Measurements from ENCODE around the gene SAAL1. TPM values are rescaled to one million over a fixed set of nuclear protein-coding genes. Genes with fewer than 3 reads are reported as not detected.

Gene SAAL1
- total RNA-seq, 1 donor from 2014 or later: 7.3 TPM

DNA sequence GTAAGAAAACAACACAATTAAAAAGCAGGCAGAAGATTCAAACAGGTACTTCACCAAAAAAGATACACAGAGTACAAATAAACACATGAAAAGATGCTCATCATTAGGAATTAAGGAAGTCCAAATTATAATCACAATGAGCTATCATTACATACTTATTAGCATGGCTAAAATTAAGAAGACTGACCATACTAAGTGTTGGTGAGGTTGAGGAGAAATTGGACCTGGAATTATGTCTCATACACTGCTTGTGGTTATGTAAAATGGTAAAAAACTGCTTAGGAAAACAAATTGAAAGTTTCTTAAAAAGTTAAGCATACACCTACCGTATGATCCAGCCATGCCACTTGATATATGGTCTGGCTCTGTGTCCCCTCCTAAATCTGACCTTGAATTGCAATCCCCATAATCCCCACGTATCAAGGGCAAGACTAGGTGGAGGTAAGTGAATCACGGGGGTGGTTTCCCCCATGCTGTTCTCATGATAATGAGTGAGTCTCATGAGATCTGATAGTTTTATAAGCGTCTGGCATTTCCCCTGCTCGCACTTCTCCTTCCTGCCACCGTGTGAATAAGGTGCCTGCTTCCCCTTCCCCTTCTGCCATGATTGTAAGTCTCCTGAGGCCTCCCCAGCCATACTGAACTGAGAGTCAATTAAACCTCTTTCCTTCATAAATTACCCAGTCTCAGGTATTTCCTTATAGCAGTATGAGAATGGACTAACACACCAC, 4.8 kb downstream of the SAAL1 start:
- DNase-seq (no peak), ATAC-seq (ENCODE audit: poor library complexity) (no peak)
- intact Hi-C loops (cut with DNase I): loop anchor here (10.0 kb wide), 1 partner anchor 86 kb away; the partner anchor contains the start of gene SERGEF

DNA sequence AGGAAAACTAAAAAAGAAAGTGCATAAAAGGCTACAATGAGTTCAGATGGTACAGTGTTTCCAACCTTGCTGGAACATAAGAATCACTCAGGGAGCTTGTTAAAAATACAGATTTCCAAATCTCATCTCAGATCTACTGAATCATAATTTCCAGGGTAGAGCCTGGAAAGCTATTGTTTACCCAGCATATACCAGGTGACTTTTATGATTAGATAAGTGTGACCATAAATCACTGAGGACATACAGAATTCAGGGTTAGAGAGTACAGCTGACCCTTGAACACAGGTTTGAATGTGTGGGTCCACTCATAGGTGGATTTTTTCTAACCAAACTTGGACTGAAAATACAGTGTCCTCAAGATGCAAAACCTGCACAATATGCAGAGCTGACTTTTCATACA, 11.9 kb downstream of the SAAL1 start:
- intact Hi-C loops (cut with DNase I): no loop called here
- ATAC-seq (ENCODE audit: poor library complexity) (no peak), DNase-seq (no peak)

DNA sequence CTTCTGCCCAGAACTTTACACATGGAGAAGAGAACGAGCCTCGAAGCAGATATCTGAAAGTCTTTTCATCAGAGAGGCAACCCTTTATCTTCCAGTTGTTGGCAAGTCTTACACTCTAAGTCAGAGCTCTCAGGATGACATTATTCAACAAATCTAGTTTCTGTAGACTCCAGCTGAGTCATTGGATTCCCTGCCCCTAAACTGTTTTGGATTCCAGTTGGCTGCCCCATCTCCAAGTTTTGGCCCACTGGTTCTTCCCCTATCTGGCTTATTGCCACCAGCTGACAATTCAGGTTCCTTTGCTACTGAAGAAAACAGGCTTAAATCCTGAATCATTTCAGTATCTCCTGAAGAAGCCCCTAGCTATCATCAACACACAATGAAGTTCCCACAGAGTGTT, 14.2 kb downstream of the SAAL1 start:
- intact Hi-C loops (cut with DNase I): no loop called here
- DNase-seq (no peak), ATAC-seq (ENCODE audit: poor library complexity) (no peak)

DNA sequence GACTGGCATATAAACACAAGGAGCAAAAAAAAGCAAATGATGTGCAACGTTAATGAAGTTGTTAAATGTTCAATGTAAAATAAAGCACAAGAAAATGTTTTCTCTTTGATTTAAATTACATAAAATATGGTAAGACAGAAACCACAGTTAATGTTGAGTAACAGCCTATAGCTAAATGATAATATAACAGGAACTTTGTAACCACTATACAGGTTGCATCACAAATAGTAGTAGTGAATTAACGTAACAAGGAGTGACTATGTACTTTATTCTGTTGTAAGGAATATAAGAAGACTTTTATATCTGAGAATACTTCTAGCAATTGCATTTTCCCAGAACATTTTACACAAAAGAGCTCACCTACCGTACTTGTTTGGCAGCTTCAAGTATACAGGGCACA, 16.9 kb downstream of the SAAL1 start:
- ATAC-seq (ENCODE audit: poor library complexity): no peak
- DNase-seq: no peak
- intact Hi-C loops (cut with DNase I): no loop called here

DNA sequence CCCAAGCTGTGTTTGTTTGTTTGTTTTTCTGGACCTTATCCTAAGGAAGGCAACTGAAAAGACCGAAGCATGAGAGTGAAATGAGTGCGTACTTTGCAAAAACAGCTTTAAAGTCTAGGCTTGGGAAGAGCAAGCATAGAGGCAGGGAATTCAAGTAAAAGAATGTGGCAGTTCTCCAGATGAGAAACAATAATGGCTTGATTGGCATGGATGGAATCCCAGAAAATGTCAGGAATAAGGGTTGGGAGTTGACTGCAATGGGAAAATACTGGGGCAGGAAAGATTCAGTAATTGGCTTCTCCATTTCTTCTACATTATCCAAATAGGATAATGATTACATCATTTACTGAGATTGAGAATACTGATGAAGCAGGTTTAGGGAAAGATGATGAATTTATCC, 17.5 kb downstream of the SAAL1 start:
- intact Hi-C loops (cut with DNase I): no loop called here
- ATAC-seq (ENCODE audit: poor library complexity) (no peak), DNase-seq (no peak)

DNA sequence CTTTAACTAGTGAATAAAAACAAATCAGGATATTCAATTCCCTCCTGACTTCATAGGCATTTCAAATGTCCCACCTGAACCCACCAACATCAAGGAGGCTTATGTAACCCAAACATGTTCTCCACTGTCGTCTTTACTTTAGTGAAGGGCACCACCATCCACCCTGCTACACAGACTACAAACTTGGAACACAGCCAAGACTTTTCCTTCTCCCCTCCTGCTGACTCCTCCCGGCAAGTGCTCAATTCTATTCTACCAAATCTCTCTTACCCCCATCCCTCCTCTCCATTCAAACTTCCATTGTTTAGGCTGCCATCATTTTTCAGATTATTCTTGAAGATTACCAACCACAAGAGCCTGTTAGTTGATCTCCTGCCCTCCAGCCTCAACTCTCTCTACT, 24.3 kb downstream of the SAAL1 start:
- intact Hi-C loops (cut with DNase I): no loop called here
- ATAC-seq (ENCODE audit: poor library complexity): no peak
- DNase-seq: no peak

DNA sequence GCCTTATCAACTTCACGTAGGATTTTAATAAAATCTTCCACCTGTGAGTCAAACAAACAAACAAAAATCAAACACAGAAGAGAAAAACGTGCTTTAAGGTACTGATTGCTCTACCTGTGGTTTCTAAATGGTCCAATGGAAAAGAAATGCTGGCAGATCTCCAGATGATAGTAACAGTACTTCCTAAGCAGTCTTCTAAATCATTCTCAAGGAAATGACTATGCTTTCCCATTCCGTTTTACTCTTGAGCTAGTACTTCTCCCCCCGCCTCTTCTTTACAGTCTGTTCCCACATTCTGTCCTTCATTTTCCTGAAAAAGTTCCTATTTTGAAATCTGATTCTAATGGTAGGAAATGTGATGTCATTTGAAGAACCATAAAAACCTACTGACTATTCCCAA, 25.4 kb downstream of the SAAL1 start:
- intact Hi-C loops (cut with DNase I): no loop called here
- DNase-seq: no peak
- no peak for ATAC-seq (ENCODE audit: poor library complexity)

DNA sequence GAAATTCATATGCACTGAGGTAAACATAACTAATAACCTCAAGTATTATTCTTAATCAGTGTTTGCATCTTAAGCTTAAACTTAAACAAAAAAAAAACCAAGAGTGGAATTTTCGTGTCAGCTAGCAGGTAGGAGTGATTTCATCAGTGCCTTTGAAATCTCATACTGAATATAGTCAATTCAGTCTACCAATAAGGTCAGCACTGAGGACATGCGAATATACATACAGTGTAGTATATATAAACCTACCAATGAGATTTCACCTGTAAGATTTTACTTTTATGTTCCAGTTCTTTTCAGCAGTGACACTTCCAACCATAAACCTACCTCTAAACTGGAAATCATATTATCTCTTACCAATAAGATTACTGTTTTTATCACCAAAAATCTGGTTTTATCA, 27.0 kb downstream of the SAAL1 start:
- DNase-seq: no peak
- intact Hi-C loops (cut with DNase I): no loop called here
- no peak for ATAC-seq (ENCODE audit: poor library complexity)

DNA sequence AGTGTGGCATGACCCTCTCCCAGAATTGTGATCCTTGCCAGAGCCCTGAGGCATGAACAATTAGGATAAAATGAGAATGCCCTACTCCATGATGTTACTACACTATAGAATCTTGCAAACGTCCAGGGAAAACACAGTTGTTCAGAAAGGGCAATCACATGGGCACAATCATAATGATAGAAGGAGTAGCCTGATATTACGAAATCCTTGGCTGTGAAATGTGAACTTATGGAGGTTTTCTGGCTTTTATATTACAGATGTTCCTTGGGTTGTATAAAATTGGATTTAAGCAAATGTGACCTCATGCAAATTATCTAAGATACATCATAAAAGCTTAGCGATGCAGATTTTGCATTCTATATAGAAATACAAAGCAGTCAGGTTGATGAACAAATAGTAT, 30.4 kb downstream of the SAAL1 start:
- DNase-seq: no peak
- intact Hi-C loops (cut with DNase I): no loop called here
- ATAC-seq (ENCODE audit: poor library complexity): no peak

DNA sequence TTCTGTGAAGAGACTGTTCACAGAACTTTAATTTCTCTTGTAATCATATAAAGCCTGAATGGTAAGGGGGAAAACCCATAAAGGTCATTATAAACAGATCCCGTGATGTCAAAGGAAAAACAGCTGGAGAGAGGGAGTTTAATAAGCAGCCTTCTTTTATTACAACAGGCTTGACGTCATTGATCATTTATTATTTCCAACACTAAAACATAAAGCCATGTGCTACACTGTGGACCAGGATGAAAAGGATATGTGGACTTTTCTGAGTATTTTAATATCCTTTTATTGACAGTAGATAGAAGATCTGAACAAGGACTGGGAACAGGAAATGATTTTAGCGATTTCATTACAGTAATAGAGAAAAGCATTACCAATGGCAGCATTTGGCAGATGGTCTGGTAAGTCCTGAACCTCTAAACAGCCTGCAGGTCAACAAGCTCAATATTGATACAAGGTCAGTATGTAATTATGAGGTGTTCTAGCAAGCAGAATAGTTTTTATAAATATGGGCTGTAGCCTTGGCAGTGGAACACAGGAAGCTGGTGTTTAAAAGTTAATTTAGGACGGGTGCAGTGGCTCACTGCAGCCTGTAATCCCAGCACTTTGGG, 34.7 kb downstream of the SAAL1 start:
- no peak for ATAC-seq (ENCODE audit: poor library complexity)
- DNase-seq: no peak
- intact Hi-C loops (cut with DNase I): no loop called here

DNA sequence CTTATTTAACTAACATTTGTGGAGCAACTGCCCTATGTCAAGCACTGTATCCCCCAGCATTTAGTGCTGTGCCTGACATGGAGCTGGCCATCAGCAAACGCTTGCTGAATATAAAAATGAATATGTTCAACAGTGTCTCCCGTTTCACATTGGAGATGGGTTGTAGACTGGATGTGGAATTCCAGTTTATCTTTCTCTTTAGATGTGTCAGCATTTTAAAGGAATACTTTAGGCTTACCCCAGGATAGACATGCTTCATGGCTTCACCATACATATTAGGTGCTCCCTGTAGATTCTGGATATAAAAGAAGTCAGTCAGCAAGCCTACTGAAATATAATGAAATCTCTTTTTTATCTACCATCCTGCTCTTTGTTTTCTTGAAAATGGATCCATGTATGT, 38.5 kb downstream of the SAAL1 start:
- DNase-seq (no peak), ATAC-seq (ENCODE audit: poor library complexity) (no peak)
- intact Hi-C loops (cut with DNase I): no loop called here

DNA sequence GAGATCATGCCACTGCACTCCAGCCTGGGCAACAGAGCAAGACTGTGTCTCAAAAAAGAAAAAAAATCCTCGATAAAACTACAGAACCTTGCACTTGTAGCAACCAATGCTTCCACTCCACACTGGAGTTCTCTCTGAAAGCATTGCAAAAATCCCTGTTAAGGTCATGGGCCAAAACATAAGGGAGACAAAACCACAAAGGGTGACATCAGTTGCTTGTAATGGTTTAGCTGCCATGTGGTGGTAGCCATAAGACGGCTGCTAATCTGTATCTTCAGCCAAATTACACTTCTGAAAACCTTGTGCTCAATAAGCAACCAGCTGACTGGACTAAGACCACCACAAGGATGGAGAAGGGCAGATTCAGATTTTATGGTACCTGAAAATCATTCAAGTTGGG, 39.3 kb downstream of the SAAL1 start:
- ATAC-seq (ENCODE audit: poor library complexity): no peak
- intact Hi-C loops (cut with DNase I): no loop called here
- DNase-seq: no peak

DNA sequence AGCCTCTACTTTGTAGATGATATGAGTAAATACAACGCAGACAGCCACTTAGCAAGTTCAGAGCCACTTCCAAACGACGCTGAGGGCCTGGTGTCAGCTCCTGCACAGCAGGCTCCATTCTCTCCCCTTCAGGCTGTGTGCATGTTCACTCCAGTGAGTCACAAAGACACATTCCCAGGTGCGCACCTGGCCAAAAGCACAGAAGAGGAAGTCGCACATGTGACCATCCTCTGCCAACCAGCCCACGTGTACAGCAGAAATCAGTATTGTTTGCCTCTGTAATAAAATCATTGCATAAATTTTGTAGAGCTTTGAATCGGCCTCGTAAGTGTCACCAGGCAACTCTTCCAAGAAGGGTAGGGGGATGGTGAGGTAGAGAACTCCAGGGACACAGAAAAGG, 40.3 kb downstream of the SAAL1 start:
- intact Hi-C loops (cut with DNase I): no loop called here
- DNase-seq (no peak), ATAC-seq (ENCODE audit: poor library complexity) (no peak)

DNA sequence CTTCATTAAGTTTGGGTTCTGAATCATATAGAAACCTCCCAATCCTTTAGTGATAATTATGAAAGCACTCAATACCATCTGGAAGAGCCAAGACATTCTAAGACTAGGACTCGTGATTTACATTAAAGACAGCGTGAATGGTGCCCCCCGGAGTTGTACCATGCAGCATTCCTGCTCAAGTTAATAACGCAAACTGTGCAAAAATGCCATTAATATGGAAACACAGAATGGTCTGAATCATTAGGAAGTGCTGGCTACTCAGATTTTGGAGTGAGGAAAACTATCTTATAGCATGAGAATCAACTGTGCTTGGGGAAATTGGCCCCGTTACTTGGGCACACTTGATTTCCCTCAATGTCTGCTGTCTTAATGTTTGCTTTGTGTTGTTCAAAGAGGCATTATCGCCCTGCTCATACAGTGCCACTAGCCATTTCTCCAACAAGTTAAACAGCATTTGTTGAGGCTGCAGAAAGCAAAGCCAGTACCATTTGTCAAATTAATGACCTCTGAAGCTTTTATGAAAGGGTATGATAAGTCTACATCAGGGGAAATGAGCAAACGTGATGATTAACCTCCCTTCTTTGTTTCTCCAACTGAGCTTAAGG, 41.3 kb downstream of the SAAL1 start:
- ATAC-seq (ENCODE audit: poor library complexity): no peak
- intact Hi-C loops (cut with DNase I): no loop called here
- no peak for DNase-seq

DNA sequence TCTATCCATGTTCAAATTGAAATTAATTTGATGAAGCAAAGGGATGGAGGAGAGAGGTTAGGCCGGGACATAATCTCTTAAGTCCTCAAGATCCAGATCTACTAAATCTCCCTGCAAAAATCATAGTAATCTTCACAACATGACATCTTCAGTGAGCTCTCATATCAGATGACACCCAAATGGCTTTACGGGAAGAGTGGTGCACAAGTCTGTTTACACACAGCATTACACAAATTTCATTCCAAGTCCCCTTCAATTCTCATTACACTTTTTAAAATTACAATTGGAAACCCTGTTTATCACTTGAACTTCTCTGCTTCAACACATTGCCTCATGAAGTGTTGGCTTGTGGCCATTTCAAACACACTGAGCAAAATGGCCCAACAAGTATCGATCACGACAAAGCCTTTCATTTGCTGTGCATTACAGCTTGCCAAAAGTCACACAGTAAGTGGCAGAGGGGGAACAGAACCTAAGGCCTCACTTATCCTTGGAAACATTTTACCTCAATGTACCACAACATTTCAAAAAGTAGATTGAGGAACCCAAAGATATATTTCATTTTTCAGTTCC, 41.9 kb downstream of the SAAL1 start:
- intact Hi-C loops (cut with DNase I): no loop called here
- ATAC-seq (ENCODE audit: poor library complexity) (no peak), DNase-seq (no peak)

DNA sequence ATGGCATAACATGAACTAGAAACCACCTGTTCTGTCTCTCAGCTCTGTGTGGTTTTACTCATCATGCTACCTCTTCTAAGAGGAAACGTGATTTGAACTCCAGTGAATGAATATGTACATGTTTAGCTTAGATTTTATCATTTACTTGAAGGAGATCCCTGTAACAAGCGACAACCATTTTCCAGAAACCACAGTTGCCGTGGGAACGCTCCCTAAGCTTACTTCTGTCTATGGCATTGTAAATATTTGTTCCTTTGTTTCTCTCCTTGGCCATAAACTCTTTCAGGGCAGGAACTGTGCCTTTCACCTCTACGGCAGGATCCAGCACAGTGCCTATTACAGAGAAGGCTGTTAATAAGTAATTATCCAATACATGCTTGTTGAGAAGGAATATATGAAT, 42.8 kb downstream of the SAAL1 start:
- intact Hi-C loops (cut with DNase I): no loop called here
- ATAC-seq (ENCODE audit: poor library complexity) (no peak), DNase-seq (no peak)

DNA sequence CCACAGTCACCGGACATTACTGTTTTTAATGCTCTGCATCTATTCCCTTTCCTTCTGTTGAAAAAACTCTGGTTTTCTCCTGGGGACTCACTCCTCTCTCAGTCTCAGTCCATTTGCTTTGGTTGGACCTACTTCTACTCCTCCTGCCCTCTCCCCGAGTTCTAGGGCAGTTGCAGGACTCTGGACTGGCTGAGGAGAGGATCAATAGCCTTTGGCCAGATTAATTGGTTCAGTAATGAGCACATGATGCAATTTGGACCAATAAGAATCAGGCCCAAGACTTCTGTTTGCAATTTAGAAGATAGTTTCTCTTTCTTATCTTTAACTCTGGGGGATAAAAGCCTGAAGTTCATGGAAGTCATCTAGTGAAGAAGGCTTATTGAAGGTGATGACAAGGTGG, 44.5 kb downstream of the SAAL1 start:
- ATAC-seq (ENCODE audit: poor library complexity): no peak
- no peak for DNase-seq
- intact Hi-C loops (cut with DNase I): no loop called here

DNA sequence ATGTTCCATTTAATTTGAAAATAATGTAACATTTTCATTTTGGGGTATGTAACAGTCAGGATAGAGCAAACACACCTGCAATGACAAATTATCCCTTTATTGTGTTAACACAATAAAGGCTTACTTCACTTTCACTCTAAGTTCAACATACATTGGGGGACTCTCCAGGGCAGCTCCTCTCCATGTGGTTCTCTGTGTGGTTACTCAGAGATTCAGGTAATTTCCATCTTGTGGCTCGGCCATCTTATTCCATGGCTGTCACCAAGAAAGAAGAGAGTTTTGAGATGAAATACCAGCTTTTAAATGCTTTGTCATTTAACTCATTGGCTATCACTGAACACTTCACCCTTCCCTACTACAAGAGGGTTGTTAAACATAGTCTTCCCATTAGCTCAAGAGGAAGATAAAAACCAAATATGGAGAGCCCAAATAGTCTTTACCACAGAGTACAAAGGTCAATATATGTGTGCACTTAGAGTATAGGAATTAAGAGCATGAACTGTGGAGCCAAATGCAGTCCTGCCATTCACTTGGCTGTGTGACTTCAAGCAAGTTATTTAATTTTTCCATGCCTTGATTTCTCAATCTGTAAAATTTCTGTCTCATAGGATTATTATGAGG, 49.2 kb downstream of the SAAL1 start:
- DNase-seq (no peak), ATAC-seq (ENCODE audit: poor library complexity) (no peak)
- intact Hi-C loops (cut with DNase I): no loop called here

DNA sequence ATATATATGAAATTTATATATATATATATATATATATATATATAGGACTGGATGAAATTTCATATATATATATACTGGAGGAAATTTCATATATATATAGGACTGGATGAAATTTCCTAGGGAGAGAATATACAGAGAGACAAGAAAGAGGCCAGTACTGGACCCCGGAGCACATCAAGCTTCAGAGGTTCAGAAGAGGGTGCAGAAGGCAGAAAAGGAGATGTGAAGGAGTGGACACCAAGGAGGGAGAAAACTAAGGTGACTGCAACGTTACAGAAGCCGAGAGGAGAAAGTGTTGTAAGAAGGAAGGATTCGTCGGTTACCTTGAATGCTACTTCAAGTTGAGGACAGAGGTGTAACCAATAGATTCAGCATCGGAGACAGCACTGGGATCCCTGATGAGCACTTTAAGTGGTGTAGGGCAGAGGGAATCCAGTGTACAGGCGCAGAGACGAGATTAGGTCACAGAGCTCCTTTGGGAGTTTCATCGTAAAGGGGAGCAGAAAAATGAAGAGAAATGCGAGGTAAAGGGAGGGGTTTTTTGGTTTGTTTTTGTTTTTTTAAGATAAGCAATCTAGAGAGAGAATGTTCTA, 51.3 kb downstream of the SAAL1 start:
- ATAC-seq (ENCODE audit: poor library complexity) (no peak), DNase-seq (no peak)
- intact Hi-C loops (cut with DNase I): no loop called here
